ENCODE data around the gene DYNLRB2. TPM values are rescaled to one million over a fixed set of nuclear protein-coding genes. Genes with fewer than 3 reads are reported as not detected.

The DYNLRB2 gene
- total RNA-seq, 1 donor from 2014 or later, result 3.1 TPM

- no peak for DNase-seq (ENCODE audit: low spot score)
Observed at GRCh38 chr16:80599466-80599865, 58.7 kb downstream of the DYNLRB2 start.
